Measurements from ENCODE around the gene COL25A1.

- no peak for TF ChIP-seq CTCF (IDR thresholded peaks at IDR 0.05)
- TF ChIP-seq POLR2A (IDR thresholded peaks at IDR 0.05), result no peak
These were observed 329.7 kb downstream of the COL25A1 start for GRCh38 chr4:108972613-108973283.

All from heart left ventricle (tissue), 13 donors.